ENCODE data around the gene VEZT.
"Not testable (repeated sequence)": the region's sequence is repeated elsewhere in the genome, so short reads cannot be mapped to it uniquely, and the experiment has no call there.

Gene VEZT

DNA sequence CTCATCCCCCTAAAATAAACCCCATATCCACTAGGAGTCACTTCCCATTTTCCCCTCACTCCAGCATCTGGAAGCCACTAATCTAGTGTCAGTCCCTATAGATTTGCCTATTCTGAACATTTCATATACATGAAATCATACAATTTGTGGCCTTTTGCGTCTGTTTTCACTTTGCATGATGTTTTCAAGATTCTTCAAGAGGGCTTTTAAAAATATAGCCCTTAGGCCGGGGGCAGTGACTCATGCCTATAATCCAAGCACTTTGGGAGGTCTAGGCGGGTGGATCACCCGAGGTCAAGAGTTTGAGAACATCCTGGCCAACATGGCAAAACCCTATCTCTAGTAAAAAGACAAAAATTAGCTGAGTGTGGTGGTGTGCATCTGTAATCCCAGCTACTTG lies 104.7 kb downstream of the VEZT start:
- no peak for DNase-seq

DNA sequence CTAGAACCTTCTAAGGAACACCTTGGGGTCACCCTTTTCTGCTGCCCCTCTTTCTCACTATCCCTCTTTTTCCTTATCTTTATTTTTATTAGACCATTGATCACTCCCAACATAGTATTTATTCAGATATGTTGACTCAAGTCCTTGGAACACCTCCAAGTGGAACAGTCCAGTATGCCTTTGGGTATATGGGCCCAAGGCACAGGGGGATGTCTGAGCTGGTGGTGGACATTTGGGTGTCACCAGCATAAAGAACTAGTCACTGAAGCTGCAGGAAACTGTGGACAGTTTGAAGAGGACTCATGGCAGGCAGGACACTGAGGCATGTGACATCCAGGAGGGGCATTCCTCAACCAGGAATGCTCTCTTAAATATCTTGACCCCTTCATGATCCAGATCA lies 105.6 kb downstream of the VEZT start:
- no peak for DNase-seq

DNA sequence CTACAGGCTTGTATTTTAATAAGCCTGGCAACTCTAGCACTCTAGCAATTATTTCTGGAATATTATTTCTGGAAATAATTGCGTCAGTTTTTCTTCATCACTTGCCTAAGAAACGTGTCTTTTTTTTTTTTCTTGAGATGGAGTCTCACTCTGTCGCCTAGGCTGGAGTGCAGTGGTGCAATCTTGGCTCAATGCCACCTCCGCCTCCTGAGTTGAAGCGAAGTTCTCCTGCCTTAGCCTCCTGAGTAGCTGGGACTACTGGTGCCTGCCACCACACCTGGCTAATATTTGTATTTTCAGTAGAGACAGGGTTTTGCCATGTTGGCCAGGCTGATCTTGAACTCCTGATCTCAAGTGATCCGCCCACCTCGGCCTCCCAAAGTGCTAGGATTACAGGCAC lies 106.6 kb downstream of the VEZT start:
- not testable (repeated sequence) for DNase-seq

DNA sequence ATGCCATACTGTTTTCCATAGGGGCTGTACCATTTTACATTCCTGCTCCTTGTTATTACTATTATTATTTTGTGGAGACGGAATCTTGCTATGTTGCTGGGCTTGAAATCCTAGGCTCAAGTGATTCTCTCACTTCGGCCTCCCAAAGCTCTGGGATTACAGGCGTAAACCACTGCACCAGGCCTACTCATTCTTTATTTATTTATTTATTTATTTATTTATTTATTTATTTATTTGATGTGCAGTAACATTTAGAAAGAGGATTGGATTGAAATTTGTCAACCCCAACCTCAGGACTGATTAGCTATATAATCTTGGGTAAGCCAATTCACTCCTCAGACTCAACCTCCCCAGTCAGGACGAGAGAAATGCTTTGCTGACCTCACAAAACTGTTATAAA lies 107.9 kb downstream of the VEZT start:
- DNase-seq, result no peak

DNA sequence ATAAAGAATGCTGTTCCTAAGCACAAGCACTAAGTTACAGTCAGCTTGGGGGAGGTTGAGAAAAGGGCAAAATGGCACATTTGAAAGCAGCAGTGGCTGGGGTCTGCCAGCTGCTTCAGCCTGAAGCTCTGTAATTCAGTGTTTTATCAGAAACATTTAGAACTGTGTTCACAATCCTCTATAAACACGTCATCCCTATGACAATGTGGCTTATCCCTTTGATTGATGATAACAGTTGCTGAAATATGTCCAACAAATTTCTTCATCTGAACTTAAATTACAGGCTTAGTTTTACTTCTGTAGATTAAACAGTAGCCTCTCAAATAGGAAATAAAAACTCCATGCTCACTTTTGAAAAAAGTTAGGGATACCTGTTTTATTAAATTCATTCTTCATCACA lies 108.8 kb downstream of the VEZT start:
- no peak for DNase-seq

DNA sequence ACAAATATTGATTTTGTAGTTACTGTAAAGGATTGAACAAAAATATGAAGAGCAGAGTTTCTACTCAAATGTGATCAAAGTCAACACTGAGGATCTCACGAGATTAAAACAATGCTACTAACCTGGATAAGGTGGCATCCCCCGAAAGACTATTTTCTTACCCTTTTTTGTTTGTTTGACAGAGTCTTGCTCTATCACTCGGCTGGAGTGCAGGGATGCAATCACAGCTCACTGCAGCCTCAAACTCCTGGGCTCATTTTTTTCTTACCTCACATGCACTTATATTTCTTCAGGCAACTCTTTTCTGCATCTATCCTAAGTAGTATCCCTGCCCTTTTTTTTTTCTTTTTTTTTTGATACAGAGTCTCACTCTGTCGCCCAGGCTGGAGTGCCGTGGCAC lies 109.2 kb downstream of the VEZT start:
- DNase-seq, result no peak

DNA sequence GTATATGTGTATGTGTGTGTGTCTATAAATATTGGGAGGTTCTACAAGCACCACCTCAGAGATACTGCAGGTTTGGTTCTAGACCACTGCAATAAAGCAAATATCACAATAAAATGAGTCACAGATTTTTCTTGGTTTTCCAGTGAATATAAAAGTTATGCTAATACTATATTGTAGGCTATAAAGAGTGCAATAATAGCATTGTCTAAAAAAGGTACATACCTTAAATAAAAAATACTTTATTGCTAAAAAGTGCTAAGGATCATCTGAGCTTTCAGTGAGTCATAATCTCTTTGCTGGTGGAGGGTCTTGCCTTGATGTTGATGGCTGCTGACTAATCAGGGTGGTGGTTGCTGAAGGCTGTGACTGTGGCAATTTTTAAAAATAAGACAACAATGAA lies 111.1 kb downstream of the VEZT start:
- no peak for DNase-seq

DNA sequence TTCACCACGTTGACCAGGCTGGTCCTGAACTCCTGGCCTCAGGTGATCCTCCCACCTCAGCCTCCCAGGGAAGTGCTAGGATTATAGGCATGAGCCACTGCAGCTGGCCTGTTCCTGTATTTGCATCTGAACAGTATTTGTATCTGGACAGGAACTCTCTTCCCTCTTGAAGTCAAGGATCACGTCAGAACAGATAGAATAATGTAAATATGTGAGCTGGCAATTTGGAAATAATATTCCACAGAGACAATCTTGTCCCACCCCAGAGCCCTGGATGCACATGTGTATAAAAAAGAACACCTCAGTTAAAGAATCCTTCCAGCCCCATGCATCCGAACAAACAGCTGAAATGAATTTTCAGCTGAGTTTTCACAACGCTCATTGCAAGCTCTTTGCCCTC lies 118.3 kb downstream of the VEZT start:
- no peak for DNase-seq

DNA sequence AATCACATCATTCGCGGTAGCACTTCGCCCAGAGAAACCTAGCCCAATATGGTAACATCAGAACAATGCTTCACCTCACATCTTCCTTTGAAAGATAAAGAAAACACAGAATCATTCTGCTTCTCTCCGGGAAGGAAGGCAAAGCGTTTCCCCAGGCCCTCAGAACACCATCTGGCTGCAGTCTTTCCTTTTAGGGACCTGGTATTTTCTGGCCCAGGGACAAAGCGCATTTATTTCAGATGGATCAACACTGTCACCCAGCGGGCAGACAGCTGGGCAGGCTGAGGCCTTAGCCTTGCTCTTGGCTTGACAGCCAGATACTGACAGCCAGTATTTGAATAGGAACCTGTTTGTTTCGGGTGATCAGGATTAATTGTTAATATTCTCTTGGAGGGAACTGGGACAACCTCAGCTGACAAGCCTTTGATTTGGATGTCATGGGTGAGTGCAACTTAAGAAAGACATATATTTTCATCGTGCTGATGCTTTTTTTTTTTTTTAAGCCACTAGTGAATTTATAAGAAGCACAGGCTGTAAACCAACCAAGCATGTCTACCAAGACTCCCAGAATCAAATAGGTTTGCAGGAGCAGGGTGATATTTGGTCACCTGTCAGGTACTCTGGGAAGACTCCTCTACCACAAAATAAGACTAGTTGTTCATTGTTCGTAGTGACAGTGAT lies 118.9 kb downstream of the VEZT start:
- DNase-seq, result no peak

DNA sequence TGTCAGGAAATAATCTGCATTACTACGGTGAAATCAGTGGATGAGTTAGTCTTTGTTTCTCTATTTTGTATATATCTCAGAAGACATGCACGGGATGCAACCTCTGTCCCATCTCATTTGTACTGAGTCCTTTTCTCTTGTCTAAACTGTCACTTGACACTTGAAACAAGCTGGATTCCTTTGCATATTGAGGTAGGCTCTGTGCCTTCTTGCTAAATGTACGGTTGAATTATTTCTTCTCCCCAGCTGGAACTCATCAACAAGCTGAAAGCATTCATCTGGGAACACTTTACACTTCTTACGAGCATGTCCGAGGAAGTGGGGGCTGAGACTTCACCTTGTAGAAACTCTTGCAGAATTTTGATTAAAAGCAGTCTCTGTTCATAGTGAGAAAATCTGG lies 119.5 kb downstream of the VEZT start:
- no peak for DNase-seq

DNA sequence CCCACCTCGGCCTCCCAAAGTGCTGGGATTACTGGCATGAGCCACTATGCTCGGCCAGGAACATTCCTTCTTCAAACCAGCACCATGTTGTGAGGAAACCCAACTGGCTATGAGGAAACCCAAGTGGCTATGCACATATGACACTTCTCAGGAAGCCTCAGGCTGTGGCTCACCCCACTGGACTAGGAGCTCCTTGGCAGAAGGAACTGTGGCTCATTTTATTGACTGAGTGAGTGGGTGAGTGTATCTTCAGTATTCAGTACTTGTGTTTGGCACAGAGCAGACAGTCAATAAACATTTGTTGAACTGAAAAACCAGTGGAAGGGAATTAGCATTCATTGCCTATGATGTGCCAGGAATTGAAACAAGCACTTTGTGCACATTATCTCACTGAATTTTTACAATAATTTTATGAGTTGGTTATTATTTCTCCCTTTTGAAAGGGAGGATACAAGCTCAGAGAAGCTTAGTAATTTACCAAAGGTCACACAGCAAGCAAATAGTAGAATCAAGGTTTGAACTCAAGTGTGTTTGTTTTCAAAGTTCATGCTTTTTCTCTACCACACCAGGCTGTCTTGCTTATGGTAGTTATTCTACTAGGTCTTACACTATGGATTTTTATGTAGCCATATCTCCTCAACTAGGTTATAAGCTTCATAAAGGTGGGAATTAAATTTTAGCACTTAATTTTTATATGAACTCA lies 121.6 kb downstream of the VEZT start:
- no peak for DNase-seq

DNA sequence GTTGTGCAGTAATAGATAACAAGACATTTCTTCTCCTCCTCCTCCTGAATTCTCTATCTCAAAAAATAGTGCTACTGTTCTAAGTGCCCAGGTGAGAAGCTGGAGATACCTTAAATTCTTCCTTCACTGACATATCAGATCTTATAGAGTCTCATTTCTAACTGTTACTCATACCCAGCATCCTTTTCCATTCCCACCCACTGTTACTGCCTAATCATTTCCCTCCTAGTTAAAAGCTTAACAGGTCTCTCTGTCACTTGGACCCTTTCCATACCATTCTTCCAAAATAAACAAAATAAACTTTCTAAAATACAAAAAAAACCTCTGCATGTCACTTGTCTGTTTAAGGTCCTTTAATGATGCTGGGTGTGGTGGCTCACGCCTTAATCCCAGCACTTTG lies 124.4 kb downstream of the VEZT start:
- DNase-seq, result no peak

DNA sequence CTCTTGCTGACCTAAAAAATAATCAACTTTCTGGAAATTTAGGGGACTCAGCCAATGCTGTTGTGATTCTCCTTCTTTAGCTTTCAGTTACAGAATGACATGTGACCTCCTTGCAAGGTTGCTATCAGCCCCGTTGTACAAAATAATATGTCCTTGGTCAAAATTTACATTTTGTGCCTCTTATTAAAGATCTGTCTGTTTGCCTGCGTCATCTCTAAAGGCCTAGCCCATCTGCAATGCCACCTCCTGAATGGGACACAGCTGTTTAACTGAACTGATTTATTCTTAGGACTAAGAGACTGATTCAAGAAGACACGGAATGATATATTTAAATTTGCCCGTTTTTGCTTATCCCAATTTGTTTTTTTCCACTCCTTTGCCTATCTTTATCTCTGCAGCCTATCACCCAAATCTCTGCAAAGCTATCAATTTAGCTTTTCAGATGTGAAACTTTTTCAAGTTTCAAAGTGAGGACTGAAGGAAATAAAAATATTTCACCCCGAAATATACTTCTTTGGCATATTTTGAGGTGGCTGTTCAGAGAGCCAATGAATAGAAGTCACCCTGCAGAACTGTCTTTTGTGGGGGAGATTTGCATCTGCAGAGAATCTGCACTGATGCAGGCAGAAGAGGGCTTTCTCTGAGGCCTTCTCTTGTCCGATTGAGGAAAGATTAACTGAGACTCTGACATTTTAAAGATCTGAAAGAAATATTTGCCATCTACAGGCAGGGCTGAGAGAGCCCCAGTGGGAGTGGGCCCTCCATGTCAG lies 126.0 kb downstream of the VEZT start:
- DNase-seq, result no peak

DNA sequence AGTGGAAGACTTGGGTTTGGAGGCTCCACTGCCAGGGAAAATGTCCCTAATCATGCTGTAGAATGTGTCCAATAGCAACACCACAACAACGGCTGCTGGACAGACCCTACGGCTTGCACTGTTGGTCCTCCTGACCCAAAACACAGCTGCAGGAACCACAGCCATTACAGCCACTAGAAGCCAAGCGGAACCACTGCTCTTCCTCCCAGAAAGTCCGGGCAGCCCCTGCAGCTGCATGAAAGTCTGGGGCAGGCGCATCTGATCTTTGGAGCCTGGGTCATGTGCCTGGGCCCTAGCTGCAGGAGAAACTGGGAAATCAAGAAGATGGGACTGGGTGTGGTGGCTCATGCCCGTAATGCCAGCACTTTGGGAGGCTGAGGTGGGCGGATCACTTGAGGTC lies 131.7 kb downstream of the VEZT start:
- DNase-seq, result no peak

DNA sequence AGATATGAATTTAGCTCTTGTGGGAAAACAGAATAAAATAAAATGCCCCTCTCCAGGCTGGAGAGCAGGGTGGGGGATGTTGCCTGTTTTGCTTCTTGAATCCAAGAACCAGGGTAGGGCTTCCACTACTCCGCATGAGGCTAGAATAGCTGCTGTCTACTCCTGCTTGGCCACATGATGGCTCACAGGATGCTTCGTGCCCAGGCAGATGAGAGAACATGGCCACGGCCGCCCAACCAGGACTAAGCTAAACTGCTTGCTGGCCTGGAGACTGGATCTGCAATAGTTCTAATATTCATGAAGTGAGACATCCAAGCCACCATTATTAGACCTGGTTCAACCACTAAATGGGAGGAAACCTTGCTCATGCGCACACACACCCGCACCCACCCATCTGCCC lies 134.1 kb downstream of the VEZT start:
- no peak for DNase-seq
